ENCODE results near the gene CA11. TPM values are rescaled to one million over a fixed set of nuclear protein-coding genes. Genes with fewer than 3 reads are reported as not detected.
A peak's percentile ranks its signal among the peaks of the same experiment; 100 is the strongest.

The CA11 gene
- total and polyA plus RNA-seq, 9 of the 15 experiments (the other 6 are each of a cell fraction or from before 2014, with no cell fraction given), result 2.9 to 19.9 (median 8.3) TPM

- Histone ChIP-seq H3K4me1 (replicated peaks in 1 of 2; ENCODE audit: control insufficient read depth in 2 of 2, insufficient read depth in 2 of 2, low read length in 2 of 2) (peaks cover 24 to 77% of the 10 kb centered on the region in 2 experiments), H3K27me3 (ENCODE audit: control insufficient read depth in 2 of 2, insufficient read depth in 2 of 2, low read length in 2 of 2) (no peaks in the 10 kb centered on the region), H3K9me3 (replicated peaks; ENCODE audit: control insufficient read depth, insufficient read depth, low read depth, low read length) (no peaks in the 10 kb centered on the region), H3K4me3 (no peak overlapping the region), H4K20me1 (replicated peaks; ENCODE audit: control insufficient read depth, insufficient read depth, low read length) (no peaks in the 10 kb centered on the region), H3K36me3 (ENCODE audit: control insufficient read depth, insufficient read depth, low read length) (peaks cover 5% of the 10 kb centered on the region; the same call in 1 of the 3 replicates), H2AFZ (ENCODE audit: low read depth, low read length) (no peak overlapping the region), H3K4me2 (ENCODE audit: insufficient read depth, low read length) (no peak overlapping the region), H3K79me2 (ENCODE audit: control insufficient read depth, insufficient read depth, low read length) (no peaks in the 10 kb centered on the region), H3K27ac (ENCODE audit: extremely low read depth, low read depth, low read length) (no peak overlapping the region), H3K9ac (ENCODE audit: insufficient read depth in 1 of 2, low read depth in 2 of 2, low read length in 2 of 2) (peak overlapping the region in 1 of 2 experiments; percentile 4; a peak in 1 of 4 replicates), H3K9me1 (ENCODE audit: control insufficient read depth, insufficient read depth, low read length) (no peaks in the 10 kb centered on the region)
- intact Hi-C loops (cut with micrococcal nuclease) (no loop called here), in situ Hi-C loops (cut with MboI) (no loop called here)
- no peak for DNase-seq (ENCODE audit: extremely low read depth in 1 of 4, low spot score in 3 of 4)
- no peak for FAIRE-seq
- TF ChIP-seq ZNF277 (CRISPR knock-in tag; IDR thresholded peaks at IDR 0.05; ENCODE audit: borderline replicate concordance) (no peak), POLR2G (IDR thresholded peaks at IDR 0.05; ENCODE audit: low read depth, low read length) (peak; percentile 16; the same call in 1 of the 2 replicates)
- CTCF ChIA-PET (ENCODE audit: low intra/inter-chr PET ratio), result no interaction called here
- no peak for ATAC-seq
- no TSS peak for BruUV-seq (replicated peaks)
- POLR2A ChIA-PET, result interaction anchor here (0.9 to 1.4 kb wide), 3 partner anchors 9 to 12 kb away, joined by 3 to 15 read pairs (median 4); partner anchors contain the start of genes RPL18 and SPHK2
- 80% methylated on average over 21 of the region's 34 CpGs for WGBS (ENCODE audit: insufficient coverage, low coverage, missing lambda C conversion rate)
These were observed 17.3 kb downstream of the CA11 start for GRCh38 chr19:48628486-48629296.

All from K562 (cell line).